GM18868 (cell line): ENCODE results near the gene EWSR1.

ENCODE experiments used
- ATAC-seq: cut with Tn5 transposase; IDR thresholded peaks from one replicate; pipeline ENCODE4 v1.9.1; 2021; ENCODE audit warnings: mild to moderate bottlenecking, moderate library complexity; ENCODE audit not compliant: unreplicated experiment

Gene EWSR1

GRCh38 chr22:29302402-29302680 lies 34.3 kb downstream of the EWSR1 start:
- no peak for ATAC-seq

- no peak for ATAC-seq
These were observed 34.8 kb downstream of the EWSR1 start for GRCh38 chr22:29302681-29303465.

DNA sequence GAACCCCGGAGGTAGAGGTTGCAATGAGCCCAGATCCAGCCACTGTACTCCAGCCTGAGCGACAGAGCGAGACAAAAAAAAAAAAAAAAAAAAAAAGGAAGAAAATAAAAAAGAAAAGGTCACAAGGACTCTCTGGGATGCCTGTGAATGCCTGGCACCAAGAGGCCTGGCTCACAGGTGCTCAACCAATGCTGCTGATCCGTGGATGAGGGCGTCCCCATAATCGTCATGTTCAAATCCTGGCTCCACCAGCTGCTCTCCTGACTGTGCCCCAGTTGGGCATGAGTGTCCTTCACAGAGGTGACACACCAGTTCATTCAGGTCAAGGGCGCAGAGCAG lies 37.7 kb downstream of the EWSR1 start:
- no peak for ATAC-seq

DNA sequence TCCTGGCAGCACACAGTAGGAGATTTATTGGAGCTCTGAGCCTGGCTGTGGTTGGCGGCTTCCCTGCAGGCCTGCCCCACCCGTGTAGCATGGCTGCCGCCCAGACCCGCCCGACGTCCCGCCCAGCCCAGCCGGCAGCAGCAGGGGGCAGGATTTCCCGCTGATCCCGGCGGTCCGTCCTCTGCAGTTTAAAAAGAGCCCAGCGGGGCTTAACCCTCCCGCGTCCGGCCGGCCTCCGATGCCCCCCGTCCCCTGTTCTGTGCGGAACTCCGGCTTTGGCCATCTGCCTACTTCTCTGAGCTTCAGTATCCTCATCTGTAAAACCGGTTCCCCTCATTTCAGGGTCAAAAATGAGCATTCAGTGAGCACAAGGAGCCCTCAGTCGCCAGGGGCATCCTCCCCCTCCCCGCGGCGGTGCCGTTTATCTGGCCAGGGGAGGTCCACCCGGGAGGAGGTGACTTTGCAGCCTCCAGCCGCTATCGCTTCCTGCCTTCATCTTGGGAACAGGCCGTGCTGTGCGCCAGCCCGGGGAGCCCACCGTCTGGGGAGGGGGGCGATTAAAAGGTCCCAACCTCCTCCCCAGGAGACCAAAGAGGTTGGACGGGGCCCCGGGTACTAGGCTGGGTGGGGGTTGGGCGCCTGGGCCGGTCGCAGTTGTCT lies 38.2 kb downstream of the EWSR1 start, which contains the start of gene GAS2L1:
TSS of gene GAS2L1 (plus strand) at position 476 of the 660 bp plus-strand sequence. CDS start 1,456 bp downstream, outside the sequence.
- ATAC-seq = no peak

GRCh38 chr22:29306835-29307595 lies 38.9 kb downstream of the EWSR1 start:
- ATAC-seq = no peak

GRCh38 chr22:29307596-29308147 lies 39.6 kb downstream of the EWSR1 start:
- ATAC-seq = no peak

DNA sequence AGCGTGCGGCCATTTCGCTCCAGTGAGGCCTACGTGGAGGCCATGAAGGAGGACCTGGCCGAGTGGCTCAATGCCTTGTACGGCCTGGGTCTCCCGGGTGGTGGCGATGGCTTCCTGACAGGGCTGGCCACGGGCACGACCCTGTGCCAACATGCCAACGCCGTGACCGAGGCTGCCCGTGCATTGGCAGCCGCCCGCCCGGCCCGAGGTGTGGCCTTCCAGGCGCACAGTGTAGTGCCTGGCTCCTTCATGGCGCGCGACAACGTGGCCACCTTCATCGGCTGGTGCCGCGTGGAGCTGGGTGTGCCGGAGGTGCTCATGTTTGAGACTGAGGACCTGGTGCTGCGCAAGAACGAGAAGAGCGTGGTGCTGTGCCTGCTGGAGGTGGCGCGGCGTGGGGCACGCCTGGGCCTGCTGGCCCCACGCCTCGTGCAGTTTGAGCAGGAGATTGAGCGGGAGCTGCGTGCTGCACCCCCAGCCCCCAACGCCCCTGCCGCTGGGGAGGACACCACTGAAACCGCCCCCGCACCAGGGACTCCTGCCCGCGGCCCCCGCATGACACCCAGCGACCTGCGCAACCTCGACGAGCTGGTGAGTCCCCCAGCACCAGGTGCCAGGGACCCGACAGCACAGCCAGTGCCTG lies 40.2 kb downstream of the EWSR1 start:
- ATAC-seq = no peak

DNA sequence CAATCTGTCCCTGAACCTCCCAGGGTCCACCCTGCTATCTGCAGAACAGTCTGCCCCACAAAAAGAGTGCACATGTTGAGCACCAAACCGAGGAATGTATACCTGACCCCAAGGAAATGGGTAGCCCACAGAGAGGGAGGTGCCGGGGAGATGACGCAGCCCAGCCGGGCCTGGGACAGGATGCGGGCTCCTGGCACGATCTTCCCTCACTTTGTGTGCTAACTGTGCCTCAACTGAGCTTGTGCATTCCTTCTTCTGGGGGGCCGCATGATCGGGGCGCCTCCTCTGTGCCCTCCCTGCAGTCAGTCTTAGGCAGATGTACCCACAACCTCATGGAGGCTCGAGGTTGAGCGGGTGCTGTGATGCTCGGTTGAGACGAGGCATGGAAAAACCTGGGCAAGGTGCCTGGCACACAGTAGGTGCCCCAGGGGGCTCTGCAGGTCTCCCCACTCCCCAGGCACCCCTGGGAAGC lies 40.8 kb downstream of the EWSR1 start:
- no peak for ATAC-seq

- ATAC-seq = no peak
These were observed 41.4 kb downstream of the EWSR1 start for GRCh38 chr22:29309332-29310064.

- ATAC-seq = no peak
These were observed 42.2 kb downstream of the EWSR1 start for GRCh38 chr22:29310065-29310862.

DNA sequence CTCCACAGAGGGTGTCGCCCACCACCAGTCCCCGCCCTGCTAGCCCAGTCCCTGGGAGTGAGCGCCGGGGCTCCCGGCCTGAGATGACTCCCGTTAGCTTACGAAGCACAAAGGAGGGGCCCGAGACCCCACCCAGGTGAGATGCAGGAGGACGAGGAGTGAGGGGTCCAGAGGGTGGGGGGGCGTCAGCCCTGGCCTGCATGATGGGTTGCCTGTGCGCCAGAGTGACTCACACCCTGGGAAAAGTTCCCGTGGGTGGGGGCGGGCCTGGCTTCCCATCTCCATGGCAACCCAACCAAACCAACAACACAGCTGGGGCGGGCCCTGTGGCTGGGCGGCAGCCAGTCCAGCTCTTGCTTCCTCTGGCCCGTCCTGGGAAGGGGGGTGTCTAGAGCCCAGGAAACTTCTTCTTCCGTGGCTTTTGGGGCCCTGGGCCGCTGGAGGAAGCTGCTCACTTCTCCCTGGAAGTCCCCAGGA lies 42.8 kb downstream of the EWSR1 start:
- ATAC-seq = peak; percentile 55

DNA sequence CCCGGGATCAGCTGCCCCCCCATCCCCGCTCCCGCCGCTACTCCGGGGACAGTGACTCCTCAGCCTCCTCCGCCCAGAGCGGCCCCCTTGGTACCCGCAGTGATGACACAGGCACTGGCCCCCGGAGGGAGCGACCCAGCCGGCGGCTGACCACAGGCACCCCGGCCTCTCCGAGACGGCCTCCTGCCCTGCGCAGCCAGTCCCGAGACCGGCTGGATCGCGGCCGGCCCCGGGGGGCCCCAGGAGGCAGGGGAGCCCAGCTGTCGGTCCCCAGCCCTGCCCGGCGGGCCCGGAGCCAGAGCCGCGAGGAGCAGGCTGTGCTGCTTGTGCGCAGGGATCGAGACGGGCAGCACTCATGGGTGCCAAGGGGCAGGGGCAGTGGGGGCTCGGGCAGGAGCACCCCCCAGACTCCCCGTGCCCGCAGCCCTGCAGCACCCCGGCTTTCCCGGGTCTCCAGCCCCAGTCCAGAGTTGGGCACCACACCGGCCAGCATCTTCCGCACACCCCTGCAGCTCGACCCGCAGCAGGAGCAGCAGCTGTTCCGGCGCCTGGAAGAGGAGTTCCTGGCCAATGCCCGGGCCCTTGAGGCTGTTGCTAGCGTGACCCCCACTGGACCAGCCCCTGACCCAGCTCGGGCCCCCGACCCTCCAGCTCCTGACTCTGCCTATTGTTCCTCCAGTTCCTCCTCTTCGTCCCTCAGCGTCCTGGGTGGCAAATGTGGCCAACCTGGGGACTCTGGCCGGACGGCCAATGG lies 43.6 kb downstream of the EWSR1 start:
- ATAC-seq = no peak

DNA sequence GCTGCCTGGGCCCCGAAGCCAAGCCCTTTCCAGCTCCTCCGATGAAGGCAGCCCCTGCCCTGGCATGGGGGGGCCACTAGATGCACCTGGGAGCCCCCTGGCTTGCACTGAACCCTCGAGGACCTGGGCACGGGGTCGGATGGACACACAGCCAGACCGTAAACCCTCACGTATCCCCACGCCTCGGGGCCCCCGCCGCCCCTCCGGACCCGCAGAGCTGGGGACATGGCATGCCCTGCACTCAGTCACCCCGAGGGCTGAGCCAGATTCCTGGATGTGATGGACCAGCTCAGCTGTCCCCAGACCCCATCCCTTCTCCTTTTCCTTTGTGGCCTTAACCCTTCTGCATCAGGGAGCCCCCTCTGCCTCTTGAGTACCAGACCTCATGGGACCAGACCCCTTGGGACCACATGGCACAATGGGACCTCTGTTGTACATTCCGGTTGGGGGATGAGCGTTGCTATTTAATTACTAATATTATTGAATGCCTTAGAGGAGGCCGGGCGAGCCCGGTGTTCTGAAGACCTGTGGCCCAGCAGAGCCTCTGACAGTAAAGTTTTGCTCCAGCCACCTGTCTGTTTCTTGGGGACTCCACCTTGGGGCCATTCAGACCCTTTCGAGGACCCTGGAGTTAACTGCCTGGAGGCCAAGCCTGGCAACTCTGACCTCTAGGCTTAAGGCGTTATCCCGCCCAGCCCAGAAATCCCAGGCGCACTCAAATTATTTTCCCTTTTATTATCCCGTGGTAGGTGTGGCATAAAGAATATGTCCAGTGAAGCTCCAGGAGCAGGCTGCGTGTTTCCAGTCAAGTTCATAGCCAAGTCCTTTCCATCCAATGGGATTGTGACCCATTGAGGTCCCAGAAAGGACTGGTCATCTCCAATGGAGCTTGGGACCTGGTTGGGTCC lies 44.4 kb downstream of the EWSR1 start:
- no peak for ATAC-seq

DNA sequence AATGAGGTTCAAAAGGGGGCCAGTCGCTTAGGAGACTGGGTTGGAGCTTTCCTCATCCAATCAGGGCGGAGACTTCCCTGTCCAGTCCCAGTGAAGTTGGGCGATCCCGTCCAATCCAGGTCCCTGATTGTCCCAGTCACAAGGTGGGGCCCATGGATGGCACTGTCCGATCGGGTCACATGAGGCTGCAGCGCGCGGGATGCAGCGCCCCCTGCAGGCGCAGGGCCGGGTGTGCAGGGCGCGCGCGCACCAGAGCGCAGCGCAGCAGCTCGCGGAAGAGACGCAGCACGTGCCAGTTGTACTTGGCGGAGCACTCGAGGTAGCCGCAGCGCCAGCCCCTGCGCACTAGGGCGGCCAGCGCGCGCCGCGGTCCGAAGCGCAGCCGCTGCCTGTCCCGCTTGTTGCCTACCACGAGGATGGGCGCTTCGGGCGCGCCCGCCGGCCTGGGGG lies 45.1 kb downstream of the EWSR1 start:
- no peak for ATAC-seq

DNA sequence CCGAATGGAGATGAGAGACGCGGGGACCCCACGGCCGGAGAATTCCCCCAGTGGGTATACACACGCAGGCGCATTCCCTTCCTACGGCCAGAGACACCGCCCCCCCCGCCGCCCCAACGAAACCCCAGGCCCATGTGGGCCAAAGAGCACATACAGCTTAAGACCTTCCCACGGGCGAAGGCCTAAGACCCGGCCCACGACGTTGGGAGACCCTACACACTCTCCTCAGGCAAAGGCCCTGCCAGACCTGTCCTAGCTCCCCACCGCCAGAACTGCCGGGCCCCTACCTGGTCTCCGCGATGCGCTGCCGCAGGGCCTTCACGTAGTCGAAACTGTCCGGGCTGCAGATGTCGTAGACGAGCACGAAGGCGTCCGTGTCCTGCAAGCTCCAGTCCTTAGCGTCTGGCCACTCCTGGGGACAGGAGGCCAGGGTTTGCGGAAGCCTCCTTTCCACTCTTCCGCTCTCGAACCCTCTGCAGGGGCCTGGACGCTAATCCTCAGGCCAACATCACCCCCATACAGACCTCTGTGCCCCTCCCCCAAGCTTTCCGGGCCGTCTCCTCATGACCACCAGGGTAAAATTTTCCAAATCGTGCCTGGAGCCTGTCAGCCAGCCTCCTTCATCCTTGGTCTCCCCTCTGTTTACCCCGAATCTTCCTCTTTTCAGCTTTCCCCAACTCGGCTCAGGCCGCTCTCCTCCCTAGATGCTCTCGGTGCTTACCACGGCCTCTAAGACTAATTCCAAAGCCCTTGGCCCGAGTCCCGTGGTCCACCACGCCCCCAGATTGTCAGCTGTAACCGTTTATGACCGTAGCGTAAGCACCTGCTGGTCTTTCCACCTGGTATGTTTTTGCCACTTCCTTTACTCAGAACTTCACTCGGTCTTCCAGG lies 45.8 kb downstream of the EWSR1 start:
- ATAC-seq = no peak

- no peak for ATAC-seq
These were observed 46.6 kb downstream of the EWSR1 start for GRCh38 chr22:29314537-29315285.
